HG03159 (cell line): ENCODE measurements around the gene NECTIN1.

Experiments used
- ATAC-seq: cut with Tn5 transposase; IDR thresholded peaks from one replicate; pipeline ENCODE4 v1.9.1; 2021; ENCODE audit warnings: mild to moderate bottlenecking, moderate library complexity; ENCODE audit not compliant: unreplicated experiment

NECTIN1 gene

GRCh38 chr11:119714590-119714989 lies 14.4 kb downstream of the NECTIN1 start:
- no peak for ATAC-seq

- ATAC-seq: no peak
These were observed 14.8 kb downstream of the NECTIN1 start for GRCh38 chr11:119714189-119714588.

- ATAC-seq: no peak
These were observed 15.5 kb downstream of the NECTIN1 start for GRCh38 chr11:119713359-119714040.

GRCh38 chr11:119712459-119713358 lies 16.3 kb downstream of the NECTIN1 start:
- no peak for ATAC-seq

GRCh38 chr11:119712006-119712405 lies 17.0 kb downstream of the NECTIN1 start:
- no peak for ATAC-seq

- ATAC-seq: no peak
These were observed 17.5 kb downstream of the NECTIN1 start for GRCh38 chr11:119711476-119711875.

GRCh38 chr11:119710417-119710816 lies 18.6 kb downstream of the NECTIN1 start:
- ATAC-seq: no peak

GRCh38 chr11:119709638-119710346 lies 19.2 kb downstream of the NECTIN1 start:
- no peak for ATAC-seq

GRCh38 chr11:119709171-119709570 lies 19.8 kb downstream of the NECTIN1 start:
- no peak for ATAC-seq

GRCh38 chr11:119708384-119708783 lies 20.6 kb downstream of the NECTIN1 start:
- no peak for ATAC-seq

GRCh38 chr11:119706887-119707286 lies 22.1 kb downstream of the NECTIN1 start:
- no peak for ATAC-seq

- no peak for ATAC-seq
These were observed 23.0 kb downstream of the NECTIN1 start for GRCh38 chr11:119706029-119706428.

- no peak for ATAC-seq
These were observed 23.6 kb downstream of the NECTIN1 start for GRCh38 chr11:119705362-119705761.

- ATAC-seq: no peak
These were observed 24.2 kb downstream of the NECTIN1 start for GRCh38 chr11:119704849-119705248.

- no peak for ATAC-seq
These were observed 27.1 kb downstream of the NECTIN1 start for GRCh38 chr11:119701591-119702549.

- no peak for ATAC-seq
These were observed 28.3 kb downstream of the NECTIN1 start for GRCh38 chr11:119700536-119701346.

GRCh38 chr11:119700030-119700429 lies 29.0 kb downstream of the NECTIN1 start:
- ATAC-seq: no peak

GRCh38 chr11:119699227-119699626 lies 29.8 kb downstream of the NECTIN1 start:
- no peak for ATAC-seq

GRCh38 chr11:119697882-119698281 lies 31.1 kb downstream of the NECTIN1 start:
- ATAC-seq: no peak

GRCh38 chr11:119697445-119697844 lies 31.6 kb downstream of the NECTIN1 start:
- no peak for ATAC-seq
